Measurements from ENCODE around the gene SMG6. TPM values are rescaled to one million over a fixed set of nuclear protein-coding genes. Genes with fewer than 3 reads are reported as not detected.

Gene SMG6
- total RNA-seq, 1 donor from 2014 or later: 21.0 TPM

DNA sequence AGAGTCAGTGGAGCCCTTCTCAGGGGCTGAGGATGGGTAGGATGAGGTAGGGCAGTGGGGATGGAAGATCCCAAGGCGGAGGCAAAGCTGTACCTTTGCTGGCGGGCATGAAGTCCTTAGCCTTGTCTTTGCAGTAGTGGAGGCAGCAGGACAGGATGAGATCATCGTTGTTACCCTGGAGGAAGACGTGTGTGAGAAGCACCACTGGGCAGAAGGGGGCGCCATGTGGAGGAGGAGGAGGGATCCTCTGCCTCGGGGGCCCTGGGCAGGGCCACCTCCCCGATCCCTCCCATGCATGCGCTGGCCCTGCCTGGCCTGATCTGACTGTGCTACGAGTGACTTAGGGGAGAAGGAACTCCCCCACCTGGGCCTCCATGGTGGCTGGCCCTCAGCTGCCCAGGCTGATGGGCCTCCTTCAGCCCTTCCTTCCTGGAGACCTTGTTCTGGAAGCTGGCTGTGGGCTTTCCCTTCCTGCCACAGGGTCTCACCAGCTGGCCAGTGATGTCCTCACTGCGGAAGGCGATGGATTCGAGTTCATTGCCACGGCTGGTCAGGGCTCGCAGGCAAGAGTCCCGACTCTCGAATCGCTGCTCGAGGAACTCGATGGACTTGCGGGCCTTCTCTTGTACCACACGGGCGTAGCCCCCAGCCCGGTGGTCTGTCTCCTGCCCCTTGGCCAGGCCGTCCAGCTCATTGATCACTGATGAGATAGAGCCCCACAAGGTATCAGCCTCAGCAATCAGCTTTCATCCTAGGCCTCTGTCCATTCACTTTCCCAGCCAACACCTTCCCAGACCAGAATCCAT is 238.4 kb downstream of the SMG6 start:
- intact Hi-C loops (cut with DNase I): no loop called here
- DNase-seq (ENCODE audit: missing footprints): no peak
- no peak for ATAC-seq

DNA sequence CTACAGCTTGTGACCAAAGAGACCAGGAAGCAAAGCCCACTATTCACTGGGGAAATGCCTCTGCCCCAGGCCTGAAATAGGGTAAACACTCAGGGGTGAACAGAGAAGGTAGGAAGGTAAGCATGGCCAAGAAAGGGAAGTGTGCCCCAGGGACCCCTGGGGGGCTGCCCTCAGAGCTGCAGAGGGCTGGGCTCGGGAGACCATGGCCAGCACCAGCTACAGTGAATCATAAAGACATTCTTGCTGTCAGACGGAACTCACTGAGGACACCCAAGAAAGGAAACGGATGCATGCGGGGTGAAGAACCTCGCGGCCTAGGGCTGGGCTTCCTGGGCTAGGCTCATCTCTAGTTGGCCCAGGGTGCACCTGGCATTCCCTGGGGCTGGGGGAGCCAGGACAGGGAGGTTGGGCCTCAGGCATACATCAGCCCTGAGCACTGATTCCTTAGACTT is 239.0 kb downstream of the SMG6 start:
- DNase-seq (ENCODE audit: missing footprints) (no peak), ATAC-seq (no peak)
- intact Hi-C loops (cut with DNase I): no loop called here

DNA sequence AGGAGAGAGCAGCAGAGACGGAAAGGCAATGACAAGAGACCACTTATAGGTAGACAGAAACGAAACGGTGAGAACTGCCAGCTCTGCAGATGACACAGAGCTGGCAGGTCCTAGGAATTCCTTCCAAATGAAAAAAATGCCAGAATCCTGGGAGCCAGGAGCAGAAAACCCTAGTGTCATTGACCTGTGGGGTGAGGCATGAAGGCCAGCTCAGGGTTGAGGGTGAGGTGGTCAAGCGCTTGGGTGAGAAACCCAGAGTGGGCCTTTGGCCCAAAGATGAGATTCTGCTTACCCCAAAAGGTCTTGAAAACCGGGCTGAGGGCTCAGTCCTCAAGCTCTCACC is 239.5 kb downstream of the SMG6 start:
- DNase-seq (ENCODE audit: missing footprints) (no peak), ATAC-seq (no peak)
- intact Hi-C loops (cut with DNase I): no loop called here

DNA sequence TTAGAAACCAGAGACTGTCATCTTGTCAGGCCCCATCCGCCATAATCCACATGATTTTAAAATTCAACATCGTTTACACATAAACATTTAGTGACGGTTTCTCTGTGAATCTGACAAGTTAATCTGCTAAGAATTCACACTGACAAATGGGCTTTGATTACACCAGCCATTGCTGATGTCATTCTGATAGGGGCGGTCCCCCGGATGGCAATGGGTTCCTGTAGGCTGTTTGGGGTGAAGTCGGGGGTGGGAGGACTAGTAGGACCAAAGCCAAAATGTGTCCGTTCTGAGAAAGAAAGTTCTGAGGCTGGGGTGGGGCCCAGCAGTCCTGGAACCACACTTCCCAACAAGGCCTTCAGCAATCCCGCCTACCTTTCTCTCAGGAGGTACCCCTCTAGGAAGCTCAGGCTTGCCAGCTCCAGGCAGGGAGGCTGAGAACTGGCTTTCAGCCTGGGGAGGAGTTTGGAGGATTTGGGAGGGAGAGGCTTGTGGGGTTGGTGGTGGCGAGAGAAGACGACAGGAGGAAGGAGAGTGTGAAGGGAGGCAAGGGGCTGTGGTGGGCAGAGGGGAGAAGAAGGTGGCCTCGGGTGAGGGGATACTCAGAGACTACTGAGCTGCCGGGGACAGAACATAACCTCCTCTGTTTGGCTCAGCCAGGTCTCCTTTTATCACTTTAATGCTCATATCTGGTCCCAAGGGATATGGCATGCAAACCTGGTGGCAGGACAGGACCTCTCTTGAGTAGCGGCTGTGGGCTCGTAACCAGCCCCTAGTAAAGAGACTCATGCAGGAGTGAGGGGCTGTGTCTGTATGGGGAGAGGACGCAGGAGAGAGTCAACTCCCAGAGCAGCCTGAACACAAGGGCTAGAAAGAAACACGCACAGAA is 240.1 kb downstream of the SMG6 start:
- intact Hi-C loops (cut with DNase I): no loop called here
- no peak for DNase-seq (ENCODE audit: missing footprints)
- ATAC-seq: peak; percentile 14

DNA sequence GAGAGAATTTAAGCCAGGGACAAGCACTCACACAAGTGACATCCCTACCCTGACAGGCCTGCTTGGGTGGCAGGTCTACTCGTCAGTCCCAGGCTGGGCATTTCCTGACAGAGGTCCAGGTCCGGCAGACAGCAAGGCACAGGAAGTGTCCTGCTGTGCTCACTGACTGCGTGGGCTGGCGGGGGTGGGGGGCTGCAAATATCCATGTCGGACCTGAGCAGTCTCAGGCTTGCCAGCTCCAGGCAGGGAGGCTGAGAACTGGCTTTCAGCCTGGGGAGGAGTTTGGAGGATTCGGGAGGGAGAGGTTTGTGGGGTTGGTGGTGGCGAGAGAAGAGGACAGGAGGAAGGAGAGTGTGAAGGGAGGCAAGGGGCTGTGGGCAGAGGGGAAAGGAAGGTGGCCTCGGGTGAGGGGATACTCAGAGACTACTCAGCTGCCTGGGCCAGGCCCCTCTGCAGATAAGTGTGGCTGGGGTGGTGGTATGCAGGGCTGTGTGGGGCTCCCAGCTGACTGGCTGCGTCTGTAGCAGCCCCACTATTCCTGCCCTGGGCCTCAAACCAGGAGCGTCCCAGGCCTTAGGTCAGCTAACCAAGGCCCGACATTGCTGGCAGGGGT is 240.9 kb downstream of the SMG6 start:
- no peak for DNase-seq (ENCODE audit: missing footprints)
- intact Hi-C loops (cut with DNase I): no loop called here
- ATAC-seq: no peak

GRCh38 chr17:2061441-2061958 is 242.1 kb downstream of the SMG6 start:
- no peak for ATAC-seq

DNA sequence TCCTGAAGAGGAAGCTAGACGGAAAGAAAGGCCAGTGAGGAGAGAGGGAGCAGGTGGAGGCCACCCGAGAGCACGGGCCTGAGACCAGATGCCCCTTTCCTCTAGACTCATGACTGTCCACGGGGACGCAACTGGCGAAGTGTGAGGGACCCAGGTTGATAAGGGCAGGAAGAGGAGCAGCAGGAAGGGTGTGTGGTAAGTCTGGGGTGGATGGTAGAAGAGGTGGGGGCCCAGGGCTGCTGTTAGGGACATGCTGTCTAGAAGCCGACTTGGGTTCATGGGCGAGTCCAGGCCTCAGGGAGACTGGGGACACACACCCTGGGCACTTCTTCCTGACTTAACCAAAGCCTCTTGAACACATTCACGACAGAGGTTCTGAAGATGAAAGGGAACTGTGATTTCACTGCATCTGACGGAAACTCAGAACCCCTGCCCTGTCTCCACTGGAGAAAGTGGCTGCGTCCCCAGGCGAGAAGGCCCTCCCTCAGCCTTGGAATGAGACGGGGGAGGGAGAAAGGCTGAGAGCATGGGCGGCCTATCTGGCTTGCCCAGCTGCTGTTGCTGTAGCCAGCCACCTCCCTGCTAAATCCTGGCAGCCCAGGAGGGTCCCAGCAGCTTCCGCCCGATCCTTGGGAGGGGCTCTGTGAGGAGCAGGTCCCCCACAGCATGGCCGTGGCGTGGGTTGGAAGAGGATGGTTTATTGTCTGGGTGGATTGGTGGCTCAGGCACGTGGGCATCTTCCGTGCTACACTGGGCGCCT is 242.7 kb downstream of the SMG6 start:
- intact Hi-C loops (cut with DNase I): no loop called here
- ATAC-seq: peak; percentile 5
- peak; percentile 57 for DNase-seq (ENCODE audit: missing footprints)

More at GRCh38 chr17:2061441-2061958, 242.1 kb downstream of the SMG6 start:
- intact Hi-C loops (cut with DNase I): no loop called here
- peak; percentile 52 for DNase-seq (ENCODE audit: missing footprints)

- intact Hi-C loops (cut with DNase I): no loop called here
- DNase-seq (ENCODE audit: missing footprints): no peak
- no peak for ATAC-seq
These were observed 243.3 kb downstream of the SMG6 start for GRCh38 chr17:2060385-2060658.

DNA sequence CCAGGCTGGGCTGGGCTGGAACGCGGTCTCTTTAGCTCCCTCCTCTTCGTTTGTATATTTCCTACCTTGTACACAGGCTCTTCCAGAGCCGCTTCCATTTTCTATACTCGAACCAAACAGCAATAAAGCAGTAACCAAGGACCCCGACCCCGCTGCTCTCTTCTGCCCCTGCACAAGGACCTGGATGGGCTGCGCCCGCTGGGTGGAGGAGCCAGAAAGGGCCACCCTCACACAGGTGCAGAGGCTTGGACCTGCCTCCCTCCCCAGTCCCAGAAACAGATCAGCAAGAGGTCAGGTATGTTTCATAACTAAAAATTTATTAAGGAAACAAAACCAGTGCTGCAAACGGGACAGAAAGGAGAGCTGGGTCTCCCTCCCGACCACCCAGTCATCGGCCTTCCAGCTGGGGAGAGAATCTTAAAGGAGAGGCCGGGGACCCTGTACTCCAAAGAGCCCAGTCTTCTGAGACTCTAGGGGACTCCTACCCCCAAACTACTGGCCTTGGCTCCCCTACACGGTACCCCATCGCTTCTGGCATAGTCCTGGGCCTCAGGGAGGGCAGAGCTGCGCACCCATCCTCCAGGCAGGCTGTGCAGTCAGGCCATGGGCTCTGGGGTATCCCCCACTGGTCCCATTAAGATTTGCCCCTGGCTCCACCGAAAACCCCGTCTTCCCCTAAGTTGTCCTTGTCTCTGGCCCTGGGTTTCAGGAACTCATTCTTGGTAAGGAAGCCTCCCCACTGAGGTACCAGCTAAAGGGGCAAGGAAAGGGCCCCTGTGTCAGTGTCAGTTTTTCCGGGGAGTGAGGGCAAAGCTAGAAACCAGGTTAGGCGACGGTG is 243.8 kb downstream of the SMG6 start:
- DNase-seq (ENCODE audit: missing footprints) (peak; percentile 11), ATAC-seq (no peak)
- intact Hi-C loops (cut with DNase I): loop anchor here (2.0 to 5.0 kb wide), 3 partner anchors 33 to 117 kb away; no protein-coding TSS in a partner anchor

- DNase-seq (ENCODE audit: missing footprints): peak; percentile 92
- peak; percentile 35 for ATAC-seq
- intact Hi-C loops (cut with DNase I): loop anchor here (2.0 to 5.0 kb wide), 3 partner anchors 33 to 118 kb away; no protein-coding TSS in a partner anchor
These were observed 244.7 kb downstream of the SMG6 start for GRCh38 chr17:2058586-2059546.

- DNase-seq (ENCODE audit: missing footprints) (peak; percentile 59), ATAC-seq (no peak)
- intact Hi-C loops (cut with DNase I): loop anchor here (2.0 to 5.0 kb wide), 3 partner anchors 34 to 119 kb away; no protein-coding TSS in a partner anchor
These were observed 245.6 kb downstream of the SMG6 start for GRCh38 chr17:2057760-2058585.

- no peak for ATAC-seq
- intact Hi-C loops (cut with DNase I): loop anchor here (5.0 kb wide), 2 partner anchors 35 to 65 kb away; no protein-coding TSS in a partner anchor
These were observed 246.3 kb downstream of the SMG6 start for GRCh38 chr17:2057175-2057759.

DNA sequence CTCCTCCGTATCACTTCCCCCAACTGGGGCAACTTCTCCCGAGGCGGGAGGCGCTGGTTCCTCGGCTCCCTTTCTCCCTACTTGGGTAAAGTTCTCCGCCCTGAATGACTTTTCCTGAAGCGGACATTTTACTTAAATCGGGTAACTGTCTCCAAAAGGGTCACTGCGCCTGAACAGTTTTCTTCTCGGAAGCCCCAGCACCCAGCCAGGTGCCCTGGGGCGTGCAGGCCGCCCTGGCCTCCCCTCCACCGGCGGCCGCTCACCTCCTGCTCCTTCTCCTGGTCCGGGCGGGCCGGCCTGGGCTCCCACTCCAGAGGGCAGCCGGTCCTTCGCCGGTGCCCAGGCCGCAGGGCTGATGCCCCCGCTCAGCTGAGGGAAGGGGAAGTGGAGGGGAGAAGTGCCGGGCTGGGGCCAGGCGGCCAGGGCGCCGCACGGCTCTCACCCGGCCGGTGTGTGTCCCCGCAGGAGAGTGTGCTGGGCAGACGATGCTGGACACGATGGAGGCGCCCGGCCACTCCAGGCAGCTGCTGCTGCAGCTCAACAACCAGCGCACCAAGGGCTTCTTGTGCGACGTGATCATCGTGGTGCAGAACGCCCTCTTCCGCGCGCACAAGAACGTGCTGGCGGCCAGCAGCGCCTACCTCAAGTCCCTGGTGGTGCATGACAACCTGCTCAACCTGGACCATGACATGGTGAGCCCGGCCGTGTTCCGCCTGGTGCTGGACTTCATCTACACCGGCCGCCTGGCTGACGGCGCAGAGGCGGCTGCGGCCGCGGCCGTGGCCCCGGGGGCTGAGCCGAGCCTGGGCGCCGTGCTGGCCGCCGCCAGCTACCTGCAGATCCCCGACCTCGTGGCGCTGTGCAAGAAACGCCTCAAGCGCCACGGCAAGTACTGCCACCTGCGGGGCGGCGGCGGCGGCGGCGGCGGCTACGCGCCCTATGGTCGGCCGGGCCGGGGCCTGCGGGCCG is 247.1 kb downstream of the SMG6 start:
- intact Hi-C loops (cut with DNase I): loop anchor here (5.0 kb wide), 2 partner anchors 36 to 66 kb away; no protein-coding TSS in a partner anchor
- ATAC-seq (no peak), DNase-seq (ENCODE audit: missing footprints) (peak; percentile 79)

More at GRCh38 chr17:2057175-2057759, 246.3 kb downstream of the SMG6 start:
- DNase-seq (ENCODE audit: missing footprints): peak; percentile 62

Data from Right ventricle myocardium inferior (tissue), 1 donor.